ENCODE measurements around the gene LRP1B.

LRP1B gene

DNA sequence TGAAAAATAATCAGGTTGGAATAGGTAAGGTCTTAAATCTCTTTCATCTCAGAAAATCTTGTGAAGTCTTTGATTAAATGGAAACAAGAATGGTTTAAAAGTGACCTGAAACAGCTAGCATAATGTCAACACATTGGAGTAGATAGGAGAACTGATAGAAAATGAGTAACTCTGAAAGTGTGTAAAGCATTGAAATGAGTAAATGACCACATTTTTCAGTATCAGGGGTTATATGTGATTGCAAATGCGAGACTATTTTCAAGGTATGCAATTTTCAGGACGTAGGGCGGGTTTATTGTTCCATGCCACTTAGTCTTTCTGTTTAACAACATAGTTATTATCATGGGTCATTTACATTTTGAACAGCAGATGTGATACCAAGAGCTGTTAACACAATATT is 1383.2 kb downstream of the LRP1B start:
- H3K4me3 ChIP-seq (replicated peaks; ENCODE audit: low read depth, low read length), result no peak overlapping the region
- DNase-seq (ENCODE audit: extremely low read depth, low read depth), result no peak
- TF ChIP-seq, protein P1, sequence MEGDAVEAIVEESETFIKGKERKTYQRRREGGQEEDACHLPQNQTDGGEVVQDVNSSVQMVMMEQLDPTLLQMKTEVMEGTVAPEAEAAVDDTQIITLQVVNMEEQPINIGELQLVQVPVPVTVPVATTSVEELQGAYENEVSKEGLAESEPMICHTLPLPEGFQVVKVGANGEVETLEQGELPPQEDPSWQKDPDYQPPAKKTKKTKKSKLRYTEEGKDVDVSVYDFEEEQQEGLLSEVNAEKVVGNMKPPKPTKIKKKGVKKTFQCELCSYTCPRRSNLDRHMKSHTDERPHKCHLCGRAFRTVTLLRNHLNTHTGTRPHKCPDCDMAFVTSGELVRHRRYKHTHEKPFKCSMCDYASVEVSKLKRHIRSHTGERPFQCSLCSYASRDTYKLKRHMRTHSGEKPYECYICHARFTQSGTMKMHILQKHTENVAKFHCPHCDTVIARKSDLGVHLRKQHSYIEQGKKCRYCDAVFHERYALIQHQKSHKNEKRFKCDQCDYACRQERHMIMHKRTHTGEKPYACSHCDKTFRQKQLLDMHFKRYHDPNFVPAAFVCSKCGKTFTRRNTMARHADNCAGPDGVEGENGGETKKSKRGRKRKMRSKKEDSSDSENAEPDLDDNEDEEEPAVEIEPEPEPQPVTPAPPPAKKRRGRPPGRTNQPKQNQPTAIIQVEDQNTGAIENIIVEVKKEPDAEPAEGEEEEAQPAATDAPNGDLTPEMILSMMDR (IDR thresholded peaks at IDR 0.05; ENCODE audit: low read depth, low read length, missing control alignments), result no peak

GRCh38 chr2:140747090-140747489 is 1383.7 kb downstream of the LRP1B start:
- no peak overlapping the region for H3K4me3 ChIP-seq (replicated peaks; ENCODE audit: low read depth, low read length)
- TF ChIP-seq, protein P1 (IDR thresholded peaks at IDR 0.05; ENCODE audit: low read depth, low read length, missing control alignments), result no peak
- DNase-seq (ENCODE audit: extremely low read depth, low read depth), result no peak

DNA sequence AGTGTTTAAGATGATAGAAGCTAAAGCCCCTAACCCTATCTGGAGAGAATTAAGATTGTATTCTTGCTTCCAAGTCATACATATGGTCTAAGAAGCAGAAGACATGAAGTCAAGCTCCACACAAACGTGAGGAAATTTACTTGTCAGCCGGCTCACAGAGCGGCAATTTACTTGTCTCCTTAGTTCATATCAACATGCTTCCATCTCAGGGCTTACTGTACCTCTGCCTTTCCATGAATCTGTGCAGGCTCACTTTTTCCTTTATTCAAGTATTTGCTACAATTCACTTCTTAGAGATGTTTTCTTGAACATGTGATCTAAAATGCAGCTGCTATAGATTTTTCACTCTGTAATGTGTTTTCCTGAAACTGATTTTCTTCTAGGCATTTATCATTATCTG is 1386.4 kb downstream of the LRP1B start:
- TF ChIP-seq, protein P1 (IDR thresholded peaks at IDR 0.05; ENCODE audit: low read depth, low read length, missing control alignments), result no peak
- H3K4me3 ChIP-seq (replicated peaks; ENCODE audit: low read depth, low read length), result no peak overlapping the region
- no peak for DNase-seq (ENCODE audit: extremely low read depth, low read depth)

DNA sequence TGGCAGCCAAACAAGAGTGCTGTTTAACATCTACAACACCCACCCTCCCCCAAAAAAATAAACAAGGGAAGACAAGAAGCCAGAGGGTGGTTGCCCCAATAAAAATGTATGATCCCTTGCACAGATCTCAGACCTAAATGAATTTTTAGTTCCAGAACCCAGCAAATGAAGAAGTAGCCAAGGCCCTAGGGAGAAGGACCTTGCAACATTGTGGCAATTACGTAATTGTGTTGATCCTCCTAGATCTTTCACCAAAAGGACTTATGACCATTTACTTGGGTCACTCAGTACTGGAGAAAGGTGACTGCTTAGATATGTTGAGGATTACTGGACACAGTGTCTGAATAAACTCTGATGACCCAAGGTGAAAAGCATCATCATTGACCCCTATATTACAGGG is 1393.8 kb downstream of the LRP1B start:
- no peak for DNase-seq (ENCODE audit: extremely low read depth, low read depth)
- H3K4me3 ChIP-seq (replicated peaks; ENCODE audit: low read depth, low read length), result no peak overlapping the region
- TF ChIP-seq, protein P1 (IDR thresholded peaks at IDR 0.05; ENCODE audit: low read depth, low read length, missing control alignments), result no peak

GRCh38 chr2:140734992-140735391 is 1395.8 kb downstream of the LRP1B start:
- TF ChIP-seq, protein P1 (IDR thresholded peaks at IDR 0.05; ENCODE audit: low read depth, low read length, missing control alignments), result no peak
- H3K4me3 ChIP-seq (replicated peaks; ENCODE audit: low read depth, low read length), result no peak overlapping the region
- no peak for DNase-seq (ENCODE audit: extremely low read depth, low read depth)

GRCh38 chr2:140718999-140719398 is 1411.8 kb downstream of the LRP1B start:
- no peak for DNase-seq (ENCODE audit: extremely low read depth, low read depth)
- H3K4me3 ChIP-seq (replicated peaks; ENCODE audit: low read depth, low read length), result no peak overlapping the region
- TF ChIP-seq, protein P1 (IDR thresholded peaks at IDR 0.05; ENCODE audit: low read depth, low read length, missing control alignments), result no peak

DNA sequence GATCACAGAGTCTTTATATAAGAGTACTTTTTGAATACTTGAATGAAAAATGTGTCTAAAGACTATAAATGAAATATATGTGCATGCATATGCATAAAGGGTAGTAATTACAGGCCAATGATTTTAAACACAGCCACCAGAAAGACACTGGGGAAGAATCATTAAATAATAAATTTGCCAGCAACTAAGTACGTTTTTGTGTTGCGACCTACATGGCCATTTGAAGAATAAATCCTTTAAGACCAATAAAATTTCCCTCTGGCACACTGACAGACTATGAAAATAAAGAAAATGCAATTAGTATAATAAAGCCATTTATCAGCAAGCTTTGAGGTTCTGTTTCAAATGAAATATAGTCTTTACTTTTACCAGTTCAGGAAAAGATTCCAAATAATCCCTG is 1413.3 kb downstream of the LRP1B start:
- no peak for DNase-seq (ENCODE audit: extremely low read depth, low read depth)
- no peak overlapping the region for H3K4me3 ChIP-seq (replicated peaks; ENCODE audit: low read depth, low read length)
- TF ChIP-seq, protein P1 (IDR thresholded peaks at IDR 0.05; ENCODE audit: low read depth, low read length, missing control alignments), result no peak
